ENCODE results near the gene SAPCD2. TPM values are rescaled to one million over a fixed set of nuclear protein-coding genes. Genes with fewer than 3 reads are reported as not detected.

The SAPCD2 gene
- total and polyA plus RNA-seq, 9 donors: 0.10 to 0.62 (median 0.31) TPM; not detected in 2

DNA sequence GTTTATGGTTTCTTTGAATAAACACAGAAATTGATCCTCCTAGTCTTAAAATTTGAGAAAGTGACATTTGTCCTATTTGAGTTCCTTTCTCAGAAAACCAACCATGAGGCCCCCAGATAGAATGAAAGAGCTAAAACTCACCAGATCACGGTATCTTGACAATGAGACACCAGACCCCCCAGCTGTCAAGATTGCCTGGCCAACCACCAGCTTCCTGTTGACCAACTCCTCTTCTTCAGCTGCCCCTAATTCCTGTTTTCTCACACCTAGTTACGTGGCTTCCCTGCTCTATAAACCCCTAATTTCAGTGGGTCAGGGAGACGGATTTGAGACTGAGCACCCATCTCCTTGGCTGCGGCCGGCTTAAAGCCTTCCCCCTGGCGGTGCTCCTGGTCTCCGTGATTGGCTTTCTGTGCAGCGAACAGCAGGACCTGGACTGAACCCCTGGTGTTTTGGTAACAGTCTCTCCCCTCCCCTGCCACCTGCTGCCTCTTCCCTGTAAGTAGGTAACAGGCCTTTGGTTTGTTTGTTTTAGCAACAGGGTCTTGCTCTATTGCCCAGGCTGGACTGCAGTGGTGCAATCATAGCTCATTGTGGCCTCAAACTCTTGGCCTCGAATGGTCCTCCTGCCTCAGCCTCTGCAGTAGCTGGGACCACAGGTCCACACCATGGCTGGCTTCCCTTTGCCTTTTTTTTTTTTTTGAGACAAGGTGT is 11.7 kb downstream of the SAPCD2 start:
- Histone ChIP-seq H3K36me3 (no peaks in the 10 kb centered on the region), H3K27me3 (no peaks in the 10 kb centered on the region), H3K27ac (no peak overlapping the region), H3K9me3 (no peaks in the 10 kb centered on the region), H3K4me1 (ENCODE audit: insufficient read depth) (peaks cover 19% of the 10 kb centered on the region), H3K4me3 (no peak overlapping the region)
- intact Hi-C loops (cut with DNase I): no loop called here
- WGBS, 3 donors: 88 to 92% (median 91%) methylated on average over 9 of the region's 9 CpGs
- no peak for DNase-seq
- TF ChIP-seq EP300 (IDR thresholded peaks at IDR 0.05) (no peak), POLR2A (IDR thresholded peaks at IDR 0.05) (no peak)
- TF ChIP-seq, protein P1, sequence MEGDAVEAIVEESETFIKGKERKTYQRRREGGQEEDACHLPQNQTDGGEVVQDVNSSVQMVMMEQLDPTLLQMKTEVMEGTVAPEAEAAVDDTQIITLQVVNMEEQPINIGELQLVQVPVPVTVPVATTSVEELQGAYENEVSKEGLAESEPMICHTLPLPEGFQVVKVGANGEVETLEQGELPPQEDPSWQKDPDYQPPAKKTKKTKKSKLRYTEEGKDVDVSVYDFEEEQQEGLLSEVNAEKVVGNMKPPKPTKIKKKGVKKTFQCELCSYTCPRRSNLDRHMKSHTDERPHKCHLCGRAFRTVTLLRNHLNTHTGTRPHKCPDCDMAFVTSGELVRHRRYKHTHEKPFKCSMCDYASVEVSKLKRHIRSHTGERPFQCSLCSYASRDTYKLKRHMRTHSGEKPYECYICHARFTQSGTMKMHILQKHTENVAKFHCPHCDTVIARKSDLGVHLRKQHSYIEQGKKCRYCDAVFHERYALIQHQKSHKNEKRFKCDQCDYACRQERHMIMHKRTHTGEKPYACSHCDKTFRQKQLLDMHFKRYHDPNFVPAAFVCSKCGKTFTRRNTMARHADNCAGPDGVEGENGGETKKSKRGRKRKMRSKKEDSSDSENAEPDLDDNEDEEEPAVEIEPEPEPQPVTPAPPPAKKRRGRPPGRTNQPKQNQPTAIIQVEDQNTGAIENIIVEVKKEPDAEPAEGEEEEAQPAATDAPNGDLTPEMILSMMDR (IDR thresholded peaks at IDR 0.05): no peak

DNA sequence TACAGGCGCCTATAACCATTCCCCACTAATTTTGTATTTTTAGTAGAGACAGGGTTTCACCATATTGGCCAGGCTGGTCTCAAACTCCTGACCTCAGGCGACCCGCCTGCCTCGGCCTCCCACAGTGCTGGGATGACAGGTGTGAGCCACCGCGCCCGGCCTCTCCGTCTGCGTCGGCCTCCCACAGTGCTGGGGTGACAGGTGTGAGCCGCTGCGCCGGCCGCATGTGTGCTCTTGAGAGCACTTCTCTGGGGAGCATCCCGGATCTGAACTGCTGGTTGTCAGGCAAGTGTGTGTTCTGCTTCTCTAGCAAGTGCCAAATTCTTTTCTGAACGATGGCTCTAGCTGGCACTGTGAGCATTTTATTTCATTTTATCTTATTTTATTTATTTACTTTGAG is 12.8 kb downstream of the SAPCD2 start:
- Histone ChIP-seq H3K27ac (no peak overlapping the region), H3K9me3 (no peaks in the 10 kb centered on the region), H3K27me3 (no peaks in the 10 kb centered on the region), H3K36me3 (no peaks in the 10 kb centered on the region), H3K4me3 (no peak overlapping the region), H3K4me1 (ENCODE audit: insufficient read depth) (peaks cover 22% of the 10 kb centered on the region)
- 69 to 80% (median 78%) methylated on average over 16 of the region's 16 CpGs for WGBS, 3 donors
- DNase-seq: no peak
- TF ChIP-seq EP300 (IDR thresholded peaks at IDR 0.05) (no peak), POLR2A (IDR thresholded peaks at IDR 0.05) (no peak)
- TF ChIP-seq, protein P1 (IDR thresholded peaks at IDR 0.05): no peak
- intact Hi-C loops (cut with DNase I): no loop called here

DNA sequence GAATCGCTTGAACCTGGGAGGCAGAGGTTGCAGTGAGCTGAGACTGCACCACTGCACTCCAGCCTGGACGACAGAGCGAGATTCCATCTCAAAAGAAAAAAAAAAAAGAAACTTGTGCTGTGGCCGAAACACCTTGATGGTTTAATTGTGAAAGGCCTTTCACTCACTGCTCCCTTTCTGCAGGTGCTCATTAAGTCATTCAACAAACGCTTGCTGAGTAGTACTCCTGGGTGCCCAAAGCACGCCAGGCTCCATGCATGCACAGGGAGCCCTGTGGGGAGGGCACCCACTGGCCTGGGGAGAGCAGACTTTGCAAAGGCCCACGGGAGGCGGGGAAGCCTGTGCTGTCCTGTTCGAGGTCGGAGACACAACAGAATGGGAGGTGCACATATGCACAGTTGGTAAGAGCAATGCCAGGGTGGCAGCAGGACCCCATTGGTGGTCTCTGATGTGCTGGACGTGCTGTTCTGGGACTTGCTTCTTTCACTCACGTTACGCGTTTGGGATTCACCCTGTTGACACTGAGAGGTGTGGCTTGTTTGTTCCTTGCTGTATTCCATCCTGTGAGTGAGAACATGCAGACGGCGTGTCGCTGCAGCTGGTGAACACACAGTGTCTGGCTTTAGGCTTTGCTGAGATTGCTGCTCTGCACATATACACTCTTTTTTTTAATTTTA is 13.5 kb downstream of the SAPCD2 start:
- no peaks in the 10 kb centered on the region for H3K36me3 ChIP-seq
- DNase-seq: no peak
- intact Hi-C loops (cut with DNase I): no loop called here
- H3K4me3 ChIP-seq: no peak overlapping the region
- H3K27me3 ChIP-seq: no peaks in the 10 kb centered on the region
- TF ChIP-seq, protein P1 (IDR thresholded peaks at IDR 0.05): no peak
- TF ChIP-seq POLR2A (IDR thresholded peaks at IDR 0.05) (no peak), EP300 (IDR thresholded peaks at IDR 0.05) (no peak)
- 65 to 73% (median 66%) methylated on average over 17 of the region's 17 CpGs for WGBS, 3 donors
- H3K27ac ChIP-seq: no peak overlapping the region
- H3K9me3 ChIP-seq: no peaks in the 10 kb centered on the region
- H3K4me1 ChIP-seq (ENCODE audit: insufficient read depth): peaks cover 22% of the 10 kb centered on the region

DNA sequence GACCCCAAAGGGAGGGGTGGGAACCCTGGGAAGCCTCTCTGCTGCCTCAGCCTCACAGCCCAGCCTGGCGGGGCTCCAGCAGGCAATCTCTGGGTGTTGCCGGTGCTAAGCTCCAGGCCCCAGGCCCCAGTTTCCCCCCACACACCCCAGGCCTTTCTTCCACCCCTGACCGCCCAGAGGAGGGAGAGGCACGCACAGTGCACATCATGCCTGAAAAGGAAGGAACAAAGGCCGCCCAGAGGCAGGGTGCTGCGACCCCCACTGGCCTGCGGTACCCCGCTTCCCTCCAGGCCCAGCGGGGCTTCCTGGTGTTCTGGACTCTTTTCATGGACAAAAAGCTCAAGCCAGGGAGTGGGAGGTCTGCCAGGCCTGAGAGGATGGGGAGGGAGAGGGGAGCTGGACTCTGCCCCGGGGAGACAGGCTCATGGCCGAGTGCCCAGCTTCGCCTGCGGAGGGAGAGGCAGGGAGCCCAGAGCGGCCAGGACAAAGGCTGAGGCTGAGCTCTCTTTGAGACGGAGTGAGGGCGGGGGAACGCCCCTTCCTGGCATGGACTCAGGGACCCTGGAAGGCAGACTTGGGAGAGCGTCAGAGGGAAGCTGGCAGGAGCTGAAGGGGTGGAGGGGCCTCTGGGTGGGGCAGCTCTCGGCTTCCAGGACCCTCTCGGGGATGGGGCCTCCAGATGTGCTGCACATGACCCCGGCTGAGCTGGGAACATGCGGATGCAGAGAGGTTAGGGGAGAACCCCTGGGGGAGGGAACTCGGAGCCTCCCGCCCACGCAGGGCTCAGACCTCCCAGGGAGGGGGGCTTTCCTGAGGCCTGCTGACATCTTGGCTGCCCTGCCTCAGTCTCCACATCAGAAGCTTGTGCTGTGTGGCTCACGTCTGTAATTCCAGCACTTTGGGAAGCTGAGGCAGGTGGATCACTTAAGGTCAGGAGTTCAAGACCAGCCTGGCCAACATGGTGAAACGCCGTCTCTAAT is 14.7 kb downstream of the SAPCD2 start:
- TF ChIP-seq, protein P1 (IDR thresholded peaks at IDR 0.05): no peak
- TF ChIP-seq POLR2A (IDR thresholded peaks at IDR 0.05): no peak
- no peak for TF ChIP-seq EP300 (IDR thresholded peaks at IDR 0.05)
- 2 to 5% (median 4%) methylated on average over 25 to 28 of the region's 28 CpGs for WGBS, 3 donors
- Histone ChIP-seq H3K9me3 (no peaks in the 10 kb centered on the region), H3K27ac (peak overlapping the region; percentile 62 to 69), H3K27me3 (no peaks in the 10 kb centered on the region), H3K36me3 (no peaks in the 10 kb centered on the region), H3K4me3 (no peak overlapping the region), H3K4me1 (ENCODE audit: insufficient read depth) (peaks cover 22% of the 10 kb centered on the region)
- DNase-seq: peak; percentile 96 to 99 (median 99)
- intact Hi-C loops (cut with DNase I): no loop called here

Measured in ovary (tissue), 9 donors.